H1 (cell line): Measurements from ENCODE around the gene HTR3C. TPM values are rescaled to one million over a fixed set of nuclear protein-coding genes. Genes with fewer than 3 reads are reported as not detected.

Source experiments
- SIN3A ChIP-seq, 2 experiments: IDR thresholded peaks in 1 of 2; conservative IDR thresholded peaks in 1 of 2; 2 replicates each; pipeline ENCODE4 v1.6.1; 2011 to 2012; ENCODE audit warnings: low read length in 2 of 2, improper control_type of control experiment in 1 of 2, low read depth in 1 of 2, mild to moderate bottlenecking in 1 of 2
- TAF7 ChIP-seq: optimal IDR thresholded peaks from 2 replicates; pipeline ENCODE3; 2011; ENCODE audit warnings: low read depth, mild to moderate bottlenecking, inconsistent platforms, low read length, moderate library complexity, borderline replicate concordance
- polyA plus RNA-seq, 7 experiments: library from polyadenylated mRNA; depleted of rRNA in 3 of 7; stranded (reverse) in 5 of 7; unstranded in 2 of 7; fragments of >200 nt in 5 of 7; fragments of 200-250 nt in 2 of 7; gene quantifications; 1 replicate in 5 of 7; 2 replicates in 1 of 7; 4 replicates in 1 of 7; pipeline versions ENCODE4 v1.2.1 to v1.2.3, GENCODE V29; 2011 to 2013; ENCODE audit warnings: missing spikeins in 2 of 7, mixed read lengths in 2 of 7
- total RNA-seq: library from RNA; stranded (reverse); fragmentation: NEBNext Ultra II Directional; extraction: Animal tissue kit (Norgen Biotek cat#: 25700); gene quantifications from 2 replicates; pipeline ENCODE4 v1.2.1, GENCODE V29; 2021

HTR3C gene
- total and polyA plus RNA-seq, 2 of the 8 experiments (the other 6 are each of a cell fraction or from before 2014, with no cell fraction given): 0.03 TPM; not detected in 1

DNA sequence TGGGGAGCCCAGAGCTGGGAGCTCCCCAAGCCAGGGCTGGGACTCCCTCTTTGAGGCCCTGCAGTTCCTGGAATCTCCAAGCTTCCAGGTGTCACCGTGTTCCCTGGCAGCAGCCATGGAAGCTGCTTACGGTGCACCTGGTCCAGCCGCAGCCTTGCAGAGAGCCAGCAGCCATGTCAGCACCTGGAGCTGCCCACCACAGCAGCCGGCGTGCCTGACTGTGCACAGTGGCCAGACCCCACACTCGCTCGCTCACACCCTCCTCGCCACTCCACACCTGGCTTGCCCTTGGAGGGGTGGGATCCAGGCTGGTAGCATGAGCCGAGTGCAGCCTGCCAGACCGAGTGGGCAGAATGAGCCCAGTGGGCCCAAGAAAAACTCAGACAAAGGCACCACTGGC lies 29.2 kb downstream of the HTR3C start (continued):
- TF ChIP-seq TAF7 (no peak), SIN3A (conservative IDR thresholded peaks at IDR 0.05 in 1 of 2, IDR thresholded peaks at IDR 0.05 in 1 of 2; ENCODE audit: low read depth in 1 of 2, low read length in 2 of 2) (no peak)
